Measurements from ENCODE around the gene STRA8.

STRA8 gene

DNA sequence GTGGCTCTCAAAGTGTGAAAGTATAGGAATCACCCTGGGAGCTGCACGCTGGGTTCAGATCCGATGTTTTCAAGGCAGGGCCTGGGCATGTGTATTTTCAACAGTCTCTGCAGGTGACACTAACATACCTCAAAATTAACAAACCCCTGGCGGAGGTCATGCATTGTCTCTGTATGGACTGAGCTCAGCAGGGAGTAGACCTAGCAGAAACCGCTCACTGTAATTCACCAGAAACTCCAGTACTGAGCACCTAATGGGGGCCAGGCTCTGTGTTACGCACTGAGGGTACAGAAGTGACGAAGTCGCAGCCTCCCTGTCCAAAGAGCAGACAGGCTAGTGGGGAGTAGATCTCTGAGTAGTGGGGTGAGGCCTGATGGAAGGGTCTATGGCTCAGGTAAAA lies 5.6 kb downstream of the STRA8 start:
- DNase-seq: no peak

DNA sequence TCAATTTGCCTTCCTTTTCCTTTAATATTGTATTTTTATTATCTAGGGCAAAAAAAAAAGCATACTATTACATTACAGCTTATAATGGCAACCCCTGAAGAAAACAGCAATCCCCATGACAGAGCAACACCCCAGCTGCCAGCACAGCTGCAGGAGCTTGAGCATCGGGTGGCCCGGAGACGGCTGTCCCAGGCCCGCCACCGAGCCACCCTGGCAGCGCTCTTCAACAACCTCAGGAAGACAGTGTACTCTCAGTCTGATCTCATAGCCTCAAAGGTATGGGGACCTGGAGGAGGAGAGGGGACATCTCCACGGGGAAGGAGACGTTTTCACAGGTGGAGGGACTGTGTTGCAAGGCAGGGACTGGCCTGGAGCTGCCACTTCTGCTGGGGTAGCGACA lies 6.8 kb downstream of the STRA8 start:
- no peak for DNase-seq

DNA sequence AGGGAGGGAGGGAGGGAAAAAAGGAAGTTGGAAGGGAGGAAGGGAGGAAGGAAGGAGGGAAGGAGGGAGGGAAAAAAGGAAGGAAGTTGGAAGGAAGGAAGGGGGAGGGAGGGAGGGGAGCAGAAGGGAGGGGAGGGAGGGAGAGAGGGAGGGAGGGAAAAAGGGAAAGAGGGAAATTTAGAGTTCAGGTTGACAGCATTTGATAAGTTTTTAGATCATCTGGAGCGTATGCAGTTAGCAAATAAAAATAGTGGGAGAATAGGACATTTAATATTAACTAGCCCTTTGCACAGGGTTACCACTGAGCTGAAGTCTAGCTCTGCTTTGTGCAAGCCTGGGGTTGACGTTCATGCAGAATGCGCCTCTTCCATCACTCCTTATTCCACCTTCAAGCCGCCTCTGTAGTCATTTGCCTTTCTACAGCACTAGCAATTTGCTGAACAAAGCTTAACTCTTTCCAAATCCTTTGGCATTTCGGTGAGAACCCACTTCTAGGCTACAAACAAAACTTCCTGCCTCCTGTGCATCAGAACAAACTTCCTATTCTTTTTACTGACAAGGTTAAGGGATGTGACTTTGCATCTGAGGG lies 8.6 kb downstream of the STRA8 start:
- DNase-seq: no peak

DNA sequence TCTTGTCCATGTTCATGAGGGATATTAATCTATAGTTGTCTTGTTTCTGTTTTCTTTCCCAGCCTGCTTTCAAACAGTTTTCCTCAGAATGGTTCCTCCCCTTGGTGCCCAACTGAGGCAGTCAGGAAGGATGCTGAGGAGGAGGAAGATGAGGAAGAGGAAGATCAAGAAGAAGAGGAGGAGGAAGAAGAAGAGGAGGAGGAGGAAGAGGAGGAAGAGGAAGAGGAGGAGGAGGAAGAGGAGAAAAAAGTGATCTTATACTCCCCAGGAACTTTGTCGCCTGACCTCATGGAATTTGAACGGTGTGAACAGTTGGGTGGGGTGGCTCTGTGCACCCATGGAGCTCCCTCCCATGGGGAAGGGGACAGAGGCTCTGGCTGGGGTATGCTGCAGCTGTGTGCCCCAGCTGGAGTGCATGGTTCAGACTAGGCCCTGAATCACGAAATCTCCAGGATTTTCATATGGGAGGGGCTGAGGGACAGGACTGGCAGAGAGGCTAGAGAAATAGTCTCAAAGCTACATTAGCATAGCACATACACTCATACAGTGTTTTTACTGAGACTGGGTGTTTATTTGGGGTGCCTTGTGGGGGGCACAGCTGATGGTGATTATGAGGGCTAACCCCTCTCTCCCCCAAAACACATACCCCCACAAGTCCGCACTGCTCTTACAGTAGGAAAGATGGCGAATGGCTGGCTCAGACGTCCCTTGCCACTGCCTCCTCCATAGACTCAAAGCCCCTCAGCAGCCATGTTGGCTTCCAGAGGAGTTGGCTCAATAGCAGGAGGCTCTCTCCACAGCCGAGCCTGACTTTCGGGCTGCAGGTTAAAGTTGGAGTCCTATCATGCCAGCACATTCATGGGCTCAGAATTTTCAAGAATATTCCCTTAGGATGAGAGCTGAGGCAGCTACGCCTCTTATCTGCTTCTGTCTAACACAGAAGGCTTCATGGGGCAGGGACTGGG lies 11.9 kb downstream of the STRA8 start:
- no peak for DNase-seq

DNA sequence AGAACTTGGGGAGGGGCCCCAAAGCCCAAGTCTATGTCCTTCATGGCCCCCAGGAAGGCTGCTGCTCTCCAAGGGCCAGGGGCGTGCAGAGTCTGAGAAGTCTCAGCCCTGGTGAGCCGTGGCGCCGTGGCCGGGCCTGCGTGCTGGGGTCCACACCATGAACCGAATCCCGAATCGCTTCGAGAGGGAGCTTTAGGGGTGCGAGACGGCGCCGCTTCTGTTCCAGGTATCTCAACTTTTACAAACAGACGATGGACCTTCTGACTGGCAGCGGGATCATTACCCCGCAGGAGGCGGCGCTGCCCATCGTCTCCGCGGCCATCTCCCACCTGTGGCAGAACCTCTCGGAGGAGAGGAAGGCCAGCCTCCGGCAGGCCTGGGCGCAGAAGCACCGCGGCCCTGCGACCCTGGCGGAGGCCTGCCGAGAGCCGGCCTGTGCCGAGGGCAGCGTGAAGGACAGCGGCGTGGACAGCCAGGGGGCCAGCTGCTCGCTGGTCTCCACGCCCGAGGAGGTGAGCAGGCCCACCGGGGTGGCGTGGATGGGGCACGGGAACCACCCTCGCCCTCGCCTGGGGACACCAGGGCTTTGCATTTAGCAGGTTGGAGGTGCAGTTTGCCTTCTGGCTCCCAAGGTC lies 12.7 kb downstream of the STRA8 start:
- DNase-seq: no peak

DNA sequence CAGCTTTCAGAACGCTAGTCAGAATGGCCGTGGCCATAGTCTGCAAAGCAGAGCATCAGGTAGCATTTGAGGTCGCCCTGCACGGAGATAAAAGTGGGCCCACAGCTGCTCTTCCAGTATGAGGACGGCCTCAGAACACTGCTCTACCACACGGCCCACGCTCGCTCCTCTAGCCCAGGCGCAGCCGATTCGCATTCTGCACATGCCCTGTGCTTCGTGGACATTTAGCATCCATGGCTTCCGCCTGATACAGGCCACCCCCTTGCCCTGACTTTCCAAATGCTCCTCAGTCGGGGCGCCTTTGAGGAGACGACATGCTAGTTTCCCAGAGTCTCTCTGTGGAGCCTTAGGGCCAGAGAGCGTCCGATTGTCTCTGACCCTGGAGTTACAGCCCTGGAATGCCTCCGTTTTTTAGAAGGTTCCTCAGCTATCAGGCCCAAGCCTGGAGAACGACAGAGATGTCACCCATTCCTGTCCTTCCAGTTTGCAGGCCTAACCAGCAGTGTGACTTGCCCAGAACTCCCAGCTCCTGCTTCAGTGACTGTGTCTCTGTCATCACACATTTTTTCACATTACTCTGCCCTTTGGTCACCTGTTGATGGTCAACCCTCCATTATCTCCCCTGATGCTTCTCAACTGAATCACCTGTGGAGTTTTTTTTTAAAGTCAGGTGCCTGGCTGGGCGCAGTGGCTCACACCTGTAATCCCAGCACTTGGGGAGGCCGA lies 14.3 kb downstream of the STRA8 start:
- DNase-seq: no peak

DNA sequence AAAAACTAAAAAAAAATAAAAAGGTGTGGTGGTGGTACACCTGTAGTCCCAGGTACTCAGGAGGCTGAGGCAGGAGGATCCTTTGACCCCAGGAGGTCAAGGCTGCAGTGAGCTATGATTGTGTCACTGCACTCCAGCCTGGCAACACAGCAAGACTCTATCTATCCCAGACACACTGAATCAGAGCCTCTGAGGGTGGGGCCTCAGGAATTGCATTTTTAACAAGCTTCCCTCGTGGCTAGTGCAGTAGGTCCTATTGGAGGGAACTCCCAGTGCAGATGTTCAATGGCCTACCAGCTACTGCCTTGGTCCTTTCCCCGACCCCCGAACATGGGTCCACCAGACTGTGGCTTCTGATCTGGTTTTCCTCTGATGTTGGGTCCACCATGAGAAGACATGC lies 14.9 kb downstream of the STRA8 start:
- no peak for DNase-seq

DNA sequence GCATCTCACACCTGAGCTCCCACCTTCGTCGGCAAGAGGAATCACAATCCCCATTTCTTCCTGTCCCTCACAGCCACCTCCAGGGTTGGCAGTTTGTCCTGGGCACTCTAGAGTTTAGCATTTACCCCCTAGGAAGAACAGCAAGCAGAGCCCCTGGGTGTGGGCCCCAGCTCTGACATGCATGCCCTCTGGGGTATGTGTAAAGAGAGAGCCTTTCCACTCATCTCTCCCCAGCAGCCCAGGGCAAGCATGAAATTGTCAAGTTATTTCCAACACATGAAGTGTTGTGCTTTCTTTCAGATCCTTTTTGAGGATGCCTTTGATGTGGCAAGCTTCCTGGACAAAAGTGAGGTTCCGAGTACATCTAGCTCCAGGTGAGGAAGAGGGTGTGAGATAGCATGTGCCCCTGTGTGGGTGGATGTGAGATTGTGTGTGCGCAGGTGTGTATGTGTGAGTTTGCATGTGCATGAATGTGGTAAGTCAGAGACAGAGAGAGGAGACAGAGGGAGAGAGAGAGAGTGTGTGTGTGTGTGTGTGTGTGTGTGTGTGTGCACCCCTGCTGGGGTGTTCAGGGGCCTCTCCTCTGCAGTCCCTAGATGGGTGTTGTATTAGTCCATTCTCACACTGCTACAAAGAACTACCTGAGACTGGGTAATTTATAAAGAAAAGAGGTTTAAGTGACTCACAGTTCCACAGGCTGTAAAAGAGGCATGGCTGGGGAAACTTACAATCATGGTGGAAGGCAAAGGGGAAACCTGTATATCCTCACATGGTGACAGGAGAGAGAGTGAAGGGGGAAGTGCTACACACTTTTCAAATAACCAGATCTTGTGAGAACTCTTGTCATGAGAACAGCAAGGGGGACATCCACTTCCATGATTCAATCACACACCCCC lies 18.1 kb downstream of the STRA8 start:
- no peak for DNase-seq

DNA sequence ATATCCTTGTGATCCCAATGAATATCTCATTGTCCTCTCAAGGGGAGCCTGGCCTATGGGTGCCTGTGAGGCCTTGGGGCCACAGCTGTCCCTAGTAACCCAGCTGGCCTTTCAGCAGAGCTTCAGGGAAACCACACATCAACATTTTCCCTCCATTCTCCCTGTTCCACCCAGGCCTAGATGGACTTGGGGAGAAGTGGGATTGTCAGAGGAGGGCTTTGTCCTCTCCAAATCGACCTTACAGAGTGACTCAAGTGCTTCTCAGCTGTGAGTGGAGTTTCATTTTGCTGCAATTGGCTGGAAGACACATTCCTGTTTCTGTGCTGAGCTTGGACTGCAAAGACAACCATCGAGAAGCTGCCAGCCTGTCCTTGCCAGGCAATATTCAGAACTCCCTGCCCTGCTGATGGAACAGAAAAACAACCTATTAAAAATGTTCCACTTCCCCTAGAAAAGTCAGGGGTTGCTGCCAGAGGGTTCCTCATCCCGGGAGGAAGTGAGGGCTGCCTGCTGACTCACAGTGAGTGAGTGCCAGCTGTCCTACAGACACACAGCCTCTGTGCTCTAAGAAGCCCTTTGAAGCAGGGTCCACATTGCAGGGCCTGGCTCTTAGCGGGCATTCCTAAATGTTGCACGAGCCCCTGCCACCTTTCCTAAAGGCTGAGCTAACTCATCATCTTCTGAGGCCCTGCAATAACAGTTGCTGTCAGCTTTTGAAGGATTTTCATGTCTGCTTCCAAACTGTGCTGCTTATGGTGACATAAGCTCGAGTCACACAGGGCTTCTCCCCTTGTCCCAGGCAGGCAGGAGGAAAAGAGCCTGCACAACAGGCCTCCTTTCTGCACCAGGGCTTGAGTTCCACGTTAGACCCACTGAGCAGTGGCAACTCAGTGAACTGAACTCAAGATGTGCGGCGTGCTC lies 20.5 kb downstream of the STRA8 start:
- DNase-seq: peak; percentile 69

DNA sequence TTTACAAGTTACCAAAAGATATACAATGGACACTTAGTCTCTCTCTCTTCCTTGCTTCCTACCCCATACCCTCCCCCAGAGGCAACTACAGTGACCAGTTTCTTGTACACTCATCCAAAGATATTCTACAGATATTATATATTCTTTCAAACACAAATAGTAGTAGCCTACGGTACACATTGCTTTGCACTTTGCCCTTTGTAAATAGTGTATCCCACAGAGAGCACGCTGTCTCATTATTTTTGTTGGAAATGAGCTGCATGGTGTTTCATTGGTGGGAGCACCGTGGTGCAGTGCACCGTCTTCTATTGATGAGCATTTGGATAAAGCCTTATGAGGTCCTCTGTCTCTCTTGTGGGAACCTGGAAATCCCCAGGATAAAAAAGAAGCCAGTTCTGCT lies 24.2 kb downstream of the STRA8 start:
- DNase-seq: no peak

DNA sequence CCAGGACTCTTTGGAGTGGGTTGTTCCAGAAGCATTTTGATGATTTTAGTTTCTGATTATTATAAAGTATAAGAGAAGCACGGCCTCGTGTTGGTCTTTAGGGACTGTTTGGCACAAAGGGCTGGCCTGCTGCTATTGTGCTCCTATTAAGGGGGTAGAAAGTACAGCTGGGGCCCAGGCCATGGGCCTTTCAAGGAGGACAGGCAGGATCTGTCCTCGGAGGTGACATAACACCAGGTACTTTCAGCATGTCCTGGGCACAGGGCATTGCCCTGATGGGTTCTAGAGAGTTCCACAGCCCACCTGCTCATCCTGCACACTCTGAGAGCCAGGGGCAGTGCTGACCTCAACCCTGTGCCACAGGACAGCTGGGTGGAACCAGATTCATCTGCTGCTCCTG lies 24.9 kb downstream of the STRA8 start:
- DNase-seq: no peak

DNA sequence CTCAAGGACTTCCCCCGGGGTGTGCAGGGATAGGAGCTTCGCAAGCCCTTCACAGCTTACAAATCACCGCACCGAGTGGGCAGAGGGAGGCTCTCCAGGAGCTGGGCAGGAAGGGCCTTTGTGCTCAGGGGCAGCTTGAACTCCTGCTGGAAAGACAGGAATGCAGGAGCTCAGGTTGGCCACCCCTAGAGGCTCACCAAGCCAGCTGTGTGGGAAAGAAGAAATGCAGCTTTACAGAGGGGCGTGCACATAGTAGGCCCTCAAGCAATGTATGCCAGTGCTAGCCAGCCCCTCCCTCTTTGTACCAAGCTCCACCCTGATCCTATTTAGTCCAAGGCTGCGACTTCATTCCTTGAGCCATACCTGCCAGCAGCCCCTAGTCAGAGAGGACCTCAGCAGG lies 26.1 kb downstream of the STRA8 start:
- no peak for DNase-seq

DNA sequence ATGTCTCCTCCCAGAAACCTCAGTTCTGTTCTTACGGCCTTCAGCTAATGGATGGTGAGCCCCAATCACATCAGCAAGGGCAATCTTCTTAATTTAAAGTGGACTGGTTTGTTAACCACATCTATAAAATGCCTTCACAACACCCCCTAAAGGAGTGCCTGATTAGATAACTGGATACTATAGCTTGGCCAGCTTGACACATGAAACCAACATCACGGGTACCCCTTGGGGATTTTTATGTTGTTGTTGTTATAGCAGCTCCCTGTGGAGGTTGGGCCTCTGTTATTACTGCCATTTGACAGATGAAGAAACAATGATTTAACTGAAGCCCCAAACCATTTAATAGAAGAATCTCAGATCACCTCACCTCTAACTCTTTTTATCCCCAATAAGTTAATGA lies 26.8 kb downstream of the STRA8 start:
- DNase-seq: no peak

DNA sequence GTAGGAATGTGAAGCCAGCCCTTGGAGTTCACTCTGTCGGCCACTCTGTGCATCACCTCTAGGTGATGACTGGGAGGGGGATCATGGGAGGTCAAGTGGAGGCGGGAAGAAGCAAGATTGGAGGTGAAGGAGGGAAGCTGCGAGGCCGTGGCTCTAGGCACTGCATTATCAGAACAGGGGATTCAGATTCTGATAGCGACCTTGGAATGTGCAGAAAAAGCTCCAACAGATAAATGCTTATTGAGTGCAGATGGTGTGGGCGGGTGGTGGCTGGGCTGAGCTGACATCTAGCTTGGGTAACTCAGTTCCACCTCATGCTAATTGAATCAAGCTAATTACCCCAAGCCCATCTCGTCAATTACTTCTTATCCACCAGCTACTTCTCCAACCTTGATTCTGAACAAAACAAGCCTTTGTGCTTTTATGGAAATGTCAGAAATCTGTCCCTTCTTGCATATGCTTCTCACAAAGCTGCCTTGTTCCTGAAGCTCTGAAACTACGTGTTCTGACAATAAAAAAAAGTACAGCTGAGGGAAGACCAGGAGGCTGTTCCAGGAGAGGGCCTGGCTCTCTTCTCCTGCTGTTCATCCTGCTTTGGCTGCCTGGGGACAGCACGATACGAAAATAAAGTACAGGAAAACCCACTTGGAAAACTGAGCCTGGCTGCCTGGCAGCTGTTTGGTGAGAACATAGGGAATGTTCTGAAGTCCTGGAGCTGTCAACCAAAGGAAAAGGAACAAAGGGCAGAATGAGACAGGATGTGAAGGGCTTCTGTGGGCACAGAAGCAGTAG lies 27.5 kb downstream of the STRA8 start:
- no peak for DNase-seq

DNA sequence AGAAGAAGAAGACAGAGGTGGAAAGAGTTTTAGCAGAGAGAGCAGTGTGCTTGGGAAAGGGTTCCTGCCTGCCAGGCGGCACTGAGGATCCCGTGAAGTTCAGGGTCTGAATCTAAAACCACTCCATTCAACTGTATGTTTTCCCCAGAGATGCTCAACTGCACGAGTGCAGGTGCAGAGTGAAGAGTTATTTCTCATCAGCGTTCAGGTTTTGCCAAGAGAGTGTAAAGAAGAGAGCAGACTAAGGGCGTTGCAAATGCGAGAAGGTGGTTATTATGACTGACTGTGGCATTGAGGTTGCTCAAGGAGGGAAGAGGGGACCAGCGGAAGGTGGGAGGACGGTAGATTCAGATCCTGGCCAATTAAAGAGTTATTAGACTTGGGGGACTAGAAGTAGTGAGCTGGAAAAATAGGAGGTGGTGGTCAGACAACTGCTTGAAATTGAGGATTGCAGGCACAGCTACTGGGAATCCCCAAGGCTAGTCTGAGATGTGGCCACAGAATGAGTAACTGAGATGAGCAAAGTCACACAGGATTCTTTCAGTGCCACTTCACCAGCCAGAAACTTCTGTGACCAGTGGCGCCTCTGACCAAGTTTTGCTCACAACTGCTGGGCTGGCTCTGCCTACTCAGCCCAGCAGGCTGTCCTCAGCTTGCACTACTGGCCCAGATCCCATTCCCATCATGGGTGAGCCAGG lies 29.1 kb downstream of the STRA8 start:
- DNase-seq: no peak

DNA sequence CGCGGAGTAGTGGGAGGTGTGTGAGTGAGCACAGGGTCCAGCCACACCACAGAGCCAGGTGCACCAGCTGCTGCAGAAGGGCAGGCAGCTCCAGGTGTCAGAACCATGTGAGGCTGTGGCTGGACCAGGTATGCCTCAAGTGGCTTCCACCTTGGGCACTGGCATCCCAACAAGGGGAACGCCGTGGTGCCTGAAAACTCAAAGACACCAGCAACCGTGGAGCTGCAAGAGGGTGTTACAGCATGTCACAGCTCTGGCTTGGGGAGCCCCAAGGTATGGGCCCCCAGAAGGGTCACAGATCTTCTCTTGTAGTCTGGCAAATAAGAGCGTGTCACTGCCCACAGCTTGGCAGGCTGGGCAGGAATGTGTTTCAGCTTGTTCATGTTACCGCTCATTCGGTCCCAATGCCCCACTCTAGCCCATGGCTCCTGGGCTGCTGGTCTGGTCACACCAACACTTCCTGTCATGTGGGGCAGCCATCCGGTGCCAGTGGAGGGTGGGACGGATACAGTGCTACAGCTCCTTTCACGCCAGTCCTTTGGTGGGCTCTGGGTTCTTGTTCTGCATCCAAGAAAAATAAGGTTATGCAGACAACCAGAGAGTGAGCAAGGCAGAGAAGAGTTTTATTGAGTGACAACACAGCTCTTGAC lies 29.8 kb downstream of the STRA8 start:
- no peak for DNase-seq

DNA sequence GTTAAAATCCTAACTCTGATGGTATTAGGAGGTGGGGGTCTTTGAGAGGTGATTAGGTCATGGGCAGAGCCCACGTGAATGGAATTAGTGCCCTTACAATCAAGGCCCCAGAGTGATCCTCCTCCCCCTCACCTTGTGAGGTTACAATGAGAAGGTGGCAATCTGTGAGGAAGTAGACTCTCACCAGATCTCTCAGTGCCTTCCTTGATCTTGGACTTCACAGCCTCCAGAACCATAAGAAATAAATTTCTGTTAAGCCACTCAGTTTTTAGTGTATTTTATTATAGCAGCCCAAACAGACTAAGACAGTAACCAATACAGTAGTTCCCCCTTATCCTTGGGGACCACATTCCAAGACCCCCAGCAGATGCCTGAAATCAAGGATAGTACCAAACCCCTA lies 32.0 kb downstream of the STRA8 start:
- no peak for DNase-seq

DNA sequence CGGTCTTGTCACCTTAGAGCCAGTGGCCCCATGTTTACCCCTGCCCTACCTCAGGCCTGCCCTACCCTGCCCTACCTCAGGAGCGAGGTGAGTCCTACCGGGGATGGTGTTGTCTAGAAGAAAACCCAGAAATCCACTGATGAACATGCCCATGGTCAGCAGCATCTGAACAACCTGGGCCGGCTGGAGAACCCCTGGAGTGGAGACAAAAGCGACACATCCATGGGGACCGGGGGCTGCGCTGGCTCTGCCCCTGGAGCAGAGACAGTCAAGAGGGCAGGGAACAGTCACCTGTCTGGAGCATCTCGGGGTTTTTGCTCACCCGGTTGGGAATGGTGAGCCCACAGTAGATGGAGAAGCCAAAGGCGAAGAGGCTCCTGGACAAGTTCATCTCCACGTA lies 36.3 kb downstream of the STRA8 start:
- no peak for DNase-seq

Measured in fibroblast of skin of abdomen (primary cell).